ENCODE data around the gene SSTR4.

The SSTR4 gene

GRCh38 chr20:23047001-23047737, 12.1 kb downstream of the SSTR4 start:
- DNase-seq = no peak

- DNase-seq = no peak
Observed at GRCh38 chr20:23047738-23048214, 12.7 kb downstream of the SSTR4 start.

- no peak for DNase-seq
Observed at GRCh38 chr20:23048283-23049200, 13.4 kb downstream of the SSTR4 start.

GRCh38 chr20:23049201-23050075, 14.3 kb downstream of the SSTR4 start, which contains the start of gene THBD:
TSS of gene THBD (minus strand) at chr20:23049672. CDS start at chr20:23049504, 168 bp downstream.
- no peak for DNase-seq

- DNase-seq = no peak
Observed at GRCh38 chr20:23050076-23050838, 15.1 kb downstream of the SSTR4 start.

- no peak for DNase-seq
Observed at GRCh38 chr20:23050847-23051627, 15.9 kb downstream of the SSTR4 start.

- DNase-seq = no peak
Observed at GRCh38 chr20:23052904-23053303, 17.8 kb downstream of the SSTR4 start.

GRCh38 chr20:23058240-23058639, 23.1 kb downstream of the SSTR4 start:
- no peak for DNase-seq

- DNase-seq = no peak
Observed at GRCh38 chr20:23059001-23059400, 23.9 kb downstream of the SSTR4 start.

GRCh38 chr20:23059846-23060245, 24.7 kb downstream of the SSTR4 start:
- DNase-seq = no peak

GRCh38 chr20:23060629-23061028, 25.5 kb downstream of the SSTR4 start:
- DNase-seq = no peak

GRCh38 chr20:23061262-23061661, 26.1 kb downstream of the SSTR4 start:
- no peak for DNase-seq

- DNase-seq = no peak
Observed at GRCh38 chr20:23061734-23062561, 26.8 kb downstream of the SSTR4 start.

GRCh38 chr20:23062632-23063031, 27.5 kb downstream of the SSTR4 start:
- DNase-seq = no peak

- DNase-seq = no peak
Observed at GRCh38 chr20:23063168-23063567, 28.1 kb downstream of the SSTR4 start.

GRCh38 chr20:23063581-23063980, 28.5 kb downstream of the SSTR4 start:
- no peak for DNase-seq

- DNase-seq = no peak
Observed at GRCh38 chr20:23065266-23066201, 30.4 kb downstream of the SSTR4 start.

GRCh38 chr20:23066772-23067171, 31.7 kb downstream of the SSTR4 start:
- no peak for DNase-seq

- DNase-seq = no peak
Observed at GRCh38 chr20:23068283-23068682, 33.2 kb downstream of the SSTR4 start.

Measured in activated CD4-positive, alpha-beta T cell treated with anti-CD3 and anti-CD28 coated beads for 1 hour (primary cell).